RPMI8226 (cell line): Measurements from ENCODE around the gene MT1M.

Source experiments
- DNase-seq: peaks from one replicate; pipeline ENCODE4 v3.0.0-alpha.2; 2015

MT1M gene

DNA sequence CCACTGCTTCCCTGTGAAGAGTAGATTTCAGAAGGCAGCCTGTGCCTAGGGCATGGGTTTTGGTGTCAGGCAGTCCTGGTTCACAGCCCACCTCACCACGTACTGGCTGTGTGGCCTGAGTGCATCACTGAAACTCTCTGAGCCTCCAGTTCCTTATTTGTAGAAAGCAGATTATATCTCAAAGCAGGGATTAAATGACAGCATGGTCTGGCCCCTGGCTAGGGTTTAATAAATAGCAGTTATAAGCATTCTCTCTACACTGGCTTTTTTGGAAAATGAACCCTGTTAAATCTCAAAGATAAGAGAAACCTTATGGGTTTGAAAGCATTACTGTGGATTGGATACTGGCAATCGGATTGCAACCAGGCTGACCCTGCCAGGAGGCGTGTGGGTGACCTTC lies 2.9 kb upstream of the MT1M start:
- no peak for DNase-seq

DNA sequence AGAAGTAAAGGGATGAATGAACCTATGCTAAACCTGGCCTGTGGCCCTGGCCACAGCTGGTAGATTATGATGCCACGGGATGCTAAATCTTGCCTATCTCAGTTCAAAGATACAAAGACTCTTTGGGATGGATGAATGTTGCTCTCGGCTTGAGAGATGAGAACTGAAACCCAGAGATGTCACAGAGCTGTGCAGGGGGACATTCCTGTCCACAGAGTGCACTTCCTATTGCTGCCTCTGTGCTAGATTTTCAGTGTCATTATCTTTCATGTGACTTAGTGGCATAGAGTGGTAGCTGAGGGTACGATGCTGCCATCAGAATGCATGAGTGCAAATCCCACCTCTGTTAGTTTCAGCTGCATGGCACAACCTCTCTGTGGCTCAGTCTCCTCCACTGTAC lies 2.3 kb upstream of the MT1M start:
- peak; percentile 70 for DNase-seq

DNA sequence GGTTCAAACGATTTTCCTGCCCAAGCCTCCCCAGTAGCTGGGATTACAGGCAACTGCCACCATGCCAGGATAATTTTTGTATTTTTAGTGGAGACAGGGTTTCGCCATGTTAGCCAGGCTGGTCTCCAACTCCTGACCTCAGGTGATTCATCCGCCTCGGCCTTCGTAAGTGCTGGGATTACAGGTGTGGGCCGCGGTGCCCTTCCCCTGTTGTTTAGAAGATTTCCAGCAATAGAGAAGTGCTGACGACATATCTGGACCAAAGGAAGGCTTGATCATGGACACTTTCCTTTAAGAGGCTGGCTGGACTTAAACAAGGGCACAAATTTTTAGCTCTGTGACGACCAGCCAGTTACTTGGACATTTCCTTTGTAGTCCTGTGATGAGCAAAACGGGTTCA lies 1.3 kb upstream of the MT1M start:
- no peak for DNase-seq

DNA sequence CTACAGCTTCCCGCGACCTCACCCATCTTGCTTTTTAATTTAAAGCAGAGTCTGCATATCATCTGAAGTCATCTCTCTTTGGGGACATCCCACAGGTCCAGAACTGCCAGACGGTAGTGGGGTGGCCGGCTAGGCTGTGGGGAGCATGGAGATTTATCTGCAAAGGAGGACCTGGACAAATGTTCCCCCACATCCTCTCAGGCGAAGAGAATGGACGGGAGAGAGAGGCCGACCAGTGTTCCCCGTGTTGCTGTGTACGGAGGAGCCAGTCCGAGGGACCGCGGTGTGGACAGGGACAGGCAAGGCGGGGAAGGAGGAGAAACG lies 665 bp upstream of the MT1M start:
- DNase-seq = no peak

DNA sequence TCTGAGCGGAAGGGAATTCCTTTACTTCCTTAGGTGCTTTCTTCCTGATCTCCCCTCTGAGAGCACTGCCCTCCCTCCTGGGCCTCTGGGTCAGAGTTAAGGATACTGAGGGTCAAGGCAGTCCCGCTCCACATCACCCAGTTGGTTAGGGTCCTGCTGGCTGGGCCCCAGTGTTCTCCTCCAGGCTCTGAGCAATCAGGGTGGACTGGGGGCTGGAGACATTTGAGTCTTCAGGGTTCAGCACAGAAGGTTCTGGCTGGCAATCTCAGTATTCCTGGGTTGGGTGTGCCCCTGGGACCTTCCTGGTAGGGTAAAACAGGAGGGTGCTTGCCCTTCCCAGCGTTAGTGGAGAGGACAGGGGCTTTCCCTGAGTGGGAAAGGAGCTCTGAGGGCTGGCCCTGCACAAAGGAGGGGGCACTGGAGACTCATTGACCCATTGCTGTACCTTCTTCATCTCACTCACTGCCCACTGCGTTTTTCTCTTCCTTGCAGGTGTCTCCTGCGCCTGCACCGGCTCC lies 448 bp downstream of the MT1M start:
- DNase-seq = no peak

DNA sequence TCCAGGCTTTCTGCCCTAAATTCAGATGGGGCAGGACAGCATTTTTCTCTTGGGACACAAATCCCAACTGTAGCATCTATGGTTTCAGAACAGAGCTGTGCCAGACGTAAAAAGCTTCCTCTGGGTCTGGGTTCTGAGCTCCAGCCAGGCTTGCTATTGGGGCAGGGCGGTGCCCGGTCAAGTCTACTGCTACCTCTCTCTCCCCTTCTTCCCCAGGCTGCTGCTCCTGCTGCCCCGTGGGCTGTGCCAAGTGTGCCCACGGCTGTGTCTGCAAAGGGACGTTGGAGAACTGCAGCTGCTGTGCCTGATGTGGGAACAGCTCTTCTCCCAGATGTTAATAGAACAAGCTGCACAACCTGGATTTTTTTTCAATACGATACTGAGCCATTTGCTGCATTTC lies 1.1 kb downstream of the MT1M start:
- no peak for DNase-seq

DNA sequence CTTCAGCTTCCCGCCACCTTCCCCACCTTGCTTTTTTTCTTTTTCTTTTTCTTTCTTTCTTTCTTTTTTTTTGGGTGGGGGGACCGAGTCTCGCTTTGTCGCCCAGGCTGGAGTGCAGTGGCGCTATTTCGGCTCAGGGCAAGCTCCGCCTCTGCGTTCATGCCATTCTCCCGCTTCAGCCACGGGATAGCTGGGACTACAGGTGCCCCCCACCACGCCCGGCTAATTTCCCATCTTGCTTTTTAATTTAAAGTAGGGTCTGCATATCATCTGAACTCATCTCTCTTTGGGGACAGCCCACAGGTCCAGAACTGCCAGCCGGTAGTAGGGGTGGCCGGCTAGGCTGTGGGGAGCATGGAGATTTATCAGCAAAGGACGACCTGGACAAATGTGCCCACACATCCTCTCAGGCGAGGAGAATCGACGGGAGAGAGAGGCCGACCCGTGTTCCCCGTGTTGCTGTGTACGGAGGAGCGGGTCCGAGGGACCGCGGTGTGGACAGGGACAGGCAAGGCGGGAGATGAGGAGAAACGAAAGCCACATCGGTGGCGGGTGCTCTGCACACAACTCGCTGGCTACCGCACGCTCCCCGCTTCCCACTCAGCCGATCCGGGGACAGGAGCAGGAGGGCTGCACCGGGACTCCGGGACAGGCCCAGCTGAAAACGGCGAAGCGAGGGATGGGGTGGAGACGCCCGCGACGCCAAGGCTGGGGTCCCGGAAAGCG lies 2.4 kb downstream of the MT1M start:
- no peak for DNase-seq

DNA sequence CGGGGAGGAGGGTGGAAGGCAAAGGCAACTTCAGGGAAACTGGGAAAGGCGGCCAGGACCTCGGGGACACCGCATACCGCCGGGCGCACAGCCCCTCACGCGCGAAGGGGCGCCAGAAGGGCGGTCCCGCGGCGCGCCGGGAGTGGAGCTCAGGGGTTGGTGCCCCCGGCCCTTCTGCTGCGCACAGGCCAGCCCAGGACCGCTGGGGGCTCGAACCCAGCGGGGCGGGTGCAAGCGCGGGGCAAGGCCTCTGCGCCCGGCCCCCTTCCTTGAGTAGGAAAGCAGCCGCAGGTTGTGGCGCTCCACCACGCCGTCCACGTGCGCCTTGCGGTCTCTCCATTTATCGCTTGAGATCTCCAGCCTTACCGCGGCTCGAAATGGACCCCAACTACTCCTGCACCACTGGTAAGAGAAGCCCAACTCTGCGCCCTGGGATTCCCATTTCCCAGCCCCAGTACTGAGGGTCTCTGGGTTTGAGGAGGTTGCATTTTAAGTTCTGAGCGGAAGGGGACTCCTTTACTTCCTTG lies 3.0 kb downstream of the MT1M start:
- peak; percentile 38 for DNase-seq

DNA sequence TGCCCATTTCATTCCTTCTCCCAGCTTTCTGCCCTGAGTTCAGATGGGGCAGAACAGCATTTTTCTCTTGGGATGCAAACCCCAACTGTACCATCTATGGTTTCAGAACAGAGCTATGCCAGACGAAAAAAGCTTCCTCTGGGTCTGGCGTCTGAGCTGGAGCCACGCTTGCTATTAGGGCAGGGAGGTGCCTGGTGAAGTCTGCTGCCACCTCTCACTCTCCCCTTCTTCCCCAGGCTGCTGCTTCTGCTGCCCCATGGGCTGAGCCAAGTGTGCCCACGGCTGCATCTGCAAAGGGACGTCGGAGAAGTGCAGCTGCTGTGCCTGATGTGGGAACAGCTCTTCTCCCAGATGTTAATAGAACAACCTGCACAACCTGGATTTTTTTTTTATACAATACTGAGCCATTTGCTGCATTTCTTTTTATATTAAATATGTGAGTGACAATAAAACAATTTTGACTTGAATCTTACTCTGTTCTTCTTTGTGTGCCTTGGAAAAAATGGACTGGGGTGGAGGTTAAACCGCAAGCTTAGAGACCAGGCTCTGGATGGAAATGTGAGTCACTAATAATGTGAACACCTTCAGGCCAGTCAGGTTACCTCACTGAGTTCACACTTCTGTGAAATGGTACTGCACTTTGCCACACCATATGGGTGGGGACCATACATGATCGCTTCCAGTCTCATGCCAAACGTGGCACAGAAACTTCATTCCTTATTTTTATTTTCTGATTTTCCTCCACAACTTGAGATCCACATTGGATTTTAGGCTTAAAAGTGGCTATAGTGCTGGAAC lies 4.4 kb downstream of the MT1M start:
- peak; percentile 54 for DNase-seq

DNA sequence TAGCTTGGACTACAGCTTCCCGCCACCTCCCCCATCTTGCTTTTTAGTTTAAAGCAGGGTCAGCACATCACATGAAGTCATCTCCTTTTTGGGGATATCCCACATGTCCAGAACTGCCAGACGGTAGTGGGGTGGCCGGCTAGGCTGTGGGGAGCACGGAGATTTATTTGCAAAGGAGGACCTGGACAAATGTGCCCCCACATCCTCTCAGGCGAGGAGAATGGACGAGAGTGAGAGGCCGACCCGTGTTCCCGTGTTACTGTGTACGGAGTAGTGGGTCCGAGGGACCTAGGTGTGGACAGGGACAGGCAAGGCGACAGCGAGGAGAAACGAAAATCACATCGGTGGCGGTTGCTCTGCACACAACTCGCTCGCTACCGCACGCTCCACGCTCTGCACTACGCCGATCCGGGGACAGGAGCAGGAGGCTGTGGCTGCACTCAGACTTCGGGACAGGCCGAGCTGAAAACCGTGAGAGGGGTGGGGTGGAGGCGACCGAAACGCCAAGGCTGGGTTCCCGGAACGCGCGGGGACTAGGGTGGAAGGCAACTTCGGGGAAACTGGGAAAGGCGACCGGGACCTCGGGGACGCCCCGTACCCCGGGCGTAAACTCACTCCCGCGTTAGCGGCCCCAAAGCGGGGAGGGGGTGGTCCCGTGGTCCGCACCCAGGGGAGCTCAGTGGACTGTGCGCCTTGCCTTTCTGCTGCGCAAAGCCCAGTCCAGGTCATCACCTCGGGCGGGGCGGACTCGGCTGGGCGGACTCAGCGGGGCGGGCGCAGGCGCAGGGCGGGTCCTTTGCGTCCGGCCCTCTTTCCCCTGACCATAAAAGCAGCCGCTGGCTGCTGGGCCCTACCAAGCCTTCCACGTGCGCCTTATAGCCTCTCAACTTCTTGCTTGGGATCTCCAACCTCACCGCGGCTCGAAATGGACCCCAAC lies 5.6 kb downstream of the MT1M start, which contains the start of gene MT1A:
Gene MT1A (plus strand): TSS at position 853 of the 937 bp plus-strand sequence. CDS start 73 bp downstream, at position 926.
- peak; percentile 59 for DNase-seq

DNA sequence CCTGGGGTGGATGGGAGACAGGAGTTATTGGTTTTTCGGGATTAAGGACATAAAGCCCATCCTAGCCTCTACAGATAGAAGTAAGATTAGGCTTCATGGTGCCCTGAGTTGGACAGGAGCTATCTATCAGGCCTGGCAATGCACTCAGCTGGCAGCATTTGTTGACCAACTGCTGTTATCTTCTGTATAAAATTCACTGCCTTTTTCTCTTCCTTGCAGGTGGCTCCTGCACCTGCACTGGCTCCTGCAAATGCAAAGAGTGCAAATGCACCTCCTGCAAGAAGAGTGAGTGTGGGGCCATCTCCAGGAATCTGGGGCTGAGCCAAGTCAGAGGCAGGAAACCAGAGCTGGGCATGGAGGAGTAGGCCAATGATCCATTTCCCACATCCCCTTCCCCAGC lies 6.6 kb downstream of the MT1M start:
- peak; percentile 80 for DNase-seq

DNA sequence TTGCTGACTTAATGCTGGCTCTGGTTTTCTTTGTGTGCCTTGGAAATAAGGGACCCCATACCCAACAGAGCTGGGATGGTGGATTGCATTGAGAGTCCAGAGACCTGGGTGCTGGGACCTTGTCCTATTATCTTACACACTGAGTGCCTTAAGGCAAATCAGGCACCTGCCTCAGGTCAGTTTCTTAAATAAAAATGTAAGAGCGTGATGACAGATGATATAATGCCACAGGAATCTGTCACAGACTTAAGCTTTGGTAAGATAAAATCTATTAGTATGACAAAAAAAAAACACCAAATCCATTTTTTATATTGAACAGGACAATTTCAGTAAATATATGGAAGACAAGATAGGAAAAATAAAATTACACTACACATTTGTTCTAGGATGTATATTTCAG lies 7.6 kb downstream of the MT1M start:
- DNase-seq = no peak

DNA sequence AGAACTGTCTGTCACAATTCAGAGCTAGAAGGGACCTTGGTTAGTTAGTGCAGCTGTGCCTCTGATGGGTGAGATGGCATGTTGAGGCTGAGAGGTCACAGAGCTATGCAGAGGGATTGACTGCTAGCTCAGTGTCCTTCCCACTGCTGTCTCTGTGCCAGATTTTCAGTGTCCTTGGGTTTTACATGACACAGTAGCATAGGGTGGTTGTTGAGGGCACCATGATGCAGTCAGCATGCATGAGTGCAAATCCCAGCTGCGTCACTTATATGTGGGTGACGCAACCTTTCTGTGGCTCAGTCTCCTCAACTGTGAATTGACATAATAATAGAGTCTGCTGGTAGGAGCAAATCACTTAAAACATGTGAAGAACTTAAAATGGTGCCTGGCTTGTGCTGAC lies 8.7 kb downstream of the MT1M start:
- no peak for DNase-seq

DNA sequence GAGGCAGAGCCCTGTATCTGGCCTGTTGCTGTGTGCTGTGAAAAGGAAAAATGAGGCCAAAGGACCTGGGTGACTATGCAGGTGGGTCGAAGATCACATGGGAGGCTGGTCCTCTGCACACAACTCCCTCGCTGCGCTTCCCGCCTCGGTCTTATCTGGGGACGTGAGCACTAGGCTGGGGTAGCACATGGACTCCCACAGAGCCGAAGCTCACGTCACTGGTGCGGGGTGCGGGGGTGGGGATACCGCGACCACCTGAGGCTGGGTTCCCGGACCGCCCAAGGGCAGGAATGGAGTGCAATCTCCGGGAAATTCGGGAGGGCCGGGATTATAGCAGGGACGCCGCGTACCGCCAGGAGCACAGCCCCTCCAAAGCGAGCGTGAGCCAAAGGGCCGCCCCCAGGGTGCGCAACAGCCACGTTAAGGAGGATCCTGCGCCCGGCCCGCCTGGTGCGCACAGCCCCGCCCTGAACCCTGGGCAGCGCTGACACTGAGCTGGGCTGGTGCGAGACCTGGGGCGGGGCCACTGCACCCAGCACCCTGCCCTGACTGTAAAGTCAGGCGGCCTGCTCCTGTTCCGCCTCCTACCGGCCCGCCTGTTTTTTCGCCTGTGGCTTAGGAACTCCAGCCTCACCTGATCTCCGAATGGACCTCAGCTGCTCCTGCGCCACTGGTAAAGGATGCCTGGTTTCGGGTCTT lies 10.8 kb downstream of the MT1M start:
- DNase-seq = peak; percentile 93

DNA sequence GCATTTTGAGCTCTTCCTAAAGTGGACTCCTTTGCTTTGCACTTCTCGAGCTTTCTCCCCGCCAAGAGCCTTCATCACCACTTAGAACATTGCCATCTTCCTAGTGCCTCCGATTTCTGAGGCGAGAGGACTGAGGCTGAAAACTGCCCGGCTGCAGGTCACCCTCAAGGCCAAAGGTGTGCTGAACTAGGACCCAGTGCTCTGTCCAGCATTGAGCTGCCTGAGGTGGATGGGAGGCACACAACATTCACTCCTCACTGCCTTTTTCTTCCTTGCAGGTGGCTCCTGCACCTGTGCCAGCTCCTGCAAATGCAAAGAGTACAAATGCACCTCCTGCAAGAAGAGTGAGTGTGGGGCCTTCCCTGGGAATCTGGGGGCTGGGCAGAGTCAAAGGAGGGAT lies 11.4 kb downstream of the MT1M start:
- no peak for DNase-seq

DNA sequence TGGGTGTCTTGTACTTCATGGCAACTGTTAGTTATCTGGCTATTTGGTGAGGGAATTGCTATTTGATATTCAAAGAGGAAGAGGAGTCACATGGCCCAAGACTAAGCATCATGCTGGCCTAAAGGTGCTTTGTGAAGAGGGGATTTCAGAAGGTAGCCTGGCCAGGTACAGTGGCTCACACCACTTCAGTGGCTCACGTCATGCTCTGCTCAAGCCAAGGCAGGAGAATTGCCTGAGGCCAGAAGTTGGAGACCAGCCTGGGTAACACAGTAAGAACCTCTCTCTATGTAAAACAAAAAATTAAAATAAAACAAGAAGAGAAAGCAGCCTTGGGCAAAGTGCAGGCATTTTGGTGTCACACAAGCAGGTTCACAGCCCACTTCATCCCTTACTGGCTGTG lies 12.9 kb downstream of the MT1M start:
- DNase-seq = no peak

DNA sequence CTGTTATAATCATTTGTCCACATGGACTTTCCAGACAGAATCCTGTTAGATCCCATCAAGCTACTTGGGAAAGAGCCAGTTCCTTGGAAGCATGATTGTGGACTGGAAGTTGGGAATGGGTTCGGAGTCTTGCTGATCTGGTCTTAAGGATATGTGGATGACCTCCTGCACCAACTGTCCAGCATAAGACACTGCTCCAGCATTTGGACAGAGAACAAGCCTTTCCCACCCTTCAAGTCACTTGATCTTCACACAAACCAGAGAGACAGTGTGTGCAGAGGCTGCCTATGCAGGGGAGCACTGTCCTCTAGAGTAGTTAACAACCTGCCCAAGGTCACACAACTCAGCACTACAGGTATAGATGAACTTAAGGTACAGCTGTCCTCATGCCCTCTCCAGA lies 13.4 kb downstream of the MT1M start:
- no peak for DNase-seq

DNA sequence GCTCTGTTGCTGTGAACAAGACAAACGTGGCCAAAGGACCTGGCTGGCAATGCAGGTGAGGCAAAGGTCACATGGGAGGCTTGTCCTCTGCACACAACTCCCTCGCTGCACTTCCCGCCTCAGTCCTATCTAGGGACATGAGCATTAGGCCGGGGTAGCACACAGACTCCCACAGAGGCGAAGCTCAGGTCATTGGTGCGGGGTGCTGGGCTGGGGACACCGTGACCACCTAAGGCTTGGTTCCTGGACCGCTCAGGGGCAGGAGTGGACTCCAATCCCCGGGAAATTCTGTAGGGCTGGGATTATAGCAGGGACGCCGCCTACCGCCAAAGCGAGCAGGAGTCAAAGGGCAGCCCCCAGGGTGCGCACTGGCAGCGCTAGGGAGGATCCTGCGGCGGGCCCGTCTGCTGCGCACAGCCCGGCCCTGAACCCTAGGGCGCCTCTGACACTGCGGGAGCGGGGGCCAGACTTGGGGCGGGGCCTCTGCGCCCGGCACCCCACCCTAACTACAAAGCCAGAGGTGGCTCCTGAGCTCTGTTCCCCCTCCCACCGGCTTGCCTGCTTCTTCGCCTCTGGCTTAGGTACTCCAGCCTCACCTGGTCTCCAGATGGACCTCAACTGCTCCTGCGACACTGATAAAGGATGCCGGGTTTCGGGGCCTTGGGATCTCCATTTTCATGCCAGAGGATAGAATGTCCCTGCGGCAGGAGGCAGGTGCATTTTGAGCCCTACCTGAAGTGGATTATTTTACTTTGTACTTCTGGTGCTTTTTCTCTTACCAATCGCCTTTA lies 15.4 kb downstream of the MT1M start:
- DNase-seq = no peak

DNA sequence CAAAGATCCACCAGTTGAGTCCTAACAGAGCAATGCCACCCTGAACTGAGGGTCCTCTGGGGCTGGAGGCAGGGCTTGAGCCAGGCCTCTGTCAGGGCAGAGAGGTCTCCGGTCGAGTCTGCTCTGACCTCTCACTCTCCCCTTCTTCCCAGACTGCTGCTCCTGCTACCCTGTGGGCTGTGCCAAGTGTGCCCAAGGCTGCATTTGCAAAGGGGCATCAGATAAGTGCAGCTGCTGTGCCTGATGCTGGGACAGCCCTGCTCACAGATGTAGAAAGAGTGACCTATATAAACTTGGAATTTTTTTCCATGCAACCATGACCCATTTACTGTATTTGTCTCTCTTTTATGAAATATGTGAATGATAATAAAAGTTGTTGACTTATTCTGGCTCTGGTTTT lies 16.8 kb downstream of the MT1M start:
- DNase-seq = no peak

DNA sequence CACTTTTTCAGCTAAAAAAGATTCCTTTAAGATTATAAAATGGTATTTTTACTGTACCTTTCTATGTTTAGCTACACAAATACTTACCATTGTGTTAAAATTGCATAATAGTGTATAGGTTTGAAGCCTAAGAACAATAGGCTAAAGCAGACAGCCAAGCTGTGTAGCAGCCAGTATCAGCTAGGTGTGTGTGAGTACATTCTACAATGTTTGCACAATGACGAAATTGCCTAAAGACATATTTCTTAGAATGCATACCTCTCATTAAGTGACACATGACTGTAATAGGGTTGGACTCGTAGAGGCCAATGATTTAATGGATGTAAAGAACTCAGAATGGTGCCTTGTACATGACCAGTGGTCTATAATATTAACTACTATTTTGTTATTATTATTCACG lies 17.4 kb downstream of the MT1M start:
- DNase-seq = no peak

DNA sequence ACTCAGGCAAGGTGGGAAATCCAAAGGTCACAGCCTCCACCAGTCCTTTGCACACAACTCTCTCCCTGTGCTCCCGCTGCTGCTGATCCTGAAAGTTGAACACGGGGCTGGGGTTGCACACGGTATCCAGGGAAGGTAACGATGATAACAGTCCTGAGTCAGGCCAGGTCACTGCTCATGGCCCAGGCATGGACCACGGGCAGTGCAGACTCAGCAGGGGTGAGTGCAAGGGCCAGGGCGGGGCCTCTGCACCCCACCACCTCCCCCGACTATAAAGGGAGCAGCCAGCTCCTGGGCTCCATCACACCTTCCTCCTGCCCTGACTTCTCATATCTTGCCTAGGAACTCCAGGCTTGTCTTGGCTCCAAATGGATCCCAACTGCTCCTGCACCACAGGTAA lies 19.1 kb downstream of the MT1M start, which contains the start of gene MT1B:
Gene MT1B (plus strand): TSS at position 301 of the 400 bp plus-strand sequence. CDS start 68 bp downstream, at position 369.
- DNase-seq = no peak
